Measurements from ENCODE around the gene SFT2D2. TPM values are rescaled to one million over a fixed set of nuclear protein-coding genes. Genes with fewer than 3 reads are reported as not detected.

The SFT2D2 gene
- total RNA-seq, 1 experiment from 2014 or later, result 32.1 TPM

- H3K36me3 Mint-ChIP-seq (ENCODE audit: insufficient read depth in 1 of 3, low read depth in 3 of 3), result no peaks in the 10 kb centered on the region; a peak in 1 of 7 replicates
- TF ChIP-seq CTCF (conservative IDR thresholded peaks at IDR 0.05), result no peak
- H3K79me2 ChIP-seq (ENCODE audit: insufficient read depth, low read length), result no peaks in the 10 kb centered on the region
Observed at GRCh38 chr1:168271636-168272035, 45.8 kb downstream of the SFT2D2 start.

More at GRCh38 chr1:168271636-168272035, 45.8 kb downstream of the SFT2D2 start:
- Histone ChIP-seq H3K9me3 (ENCODE audit: control insufficient read depth, low read depth, low read length) (no peaks in the 10 kb centered on the region), H3K27me3 (ENCODE audit: insufficient read depth, low read length) (no peaks in the 10 kb centered on the region), H2BK5ac (ENCODE audit: insufficient read length, low read length) (no peak overlapping the region), H3K23me2 (ENCODE audit: insufficient read length, low read depth, low read length, poor library complexity, severe bottlenecking) (no peaks in the 10 kb centered on the region), H2AK5ac (ENCODE audit: insufficient read length, low read length) (no peak overlapping the region), H2AFZ (ENCODE audit: low read length) (no peak overlapping the region), H4K91ac (ENCODE audit: insufficient read length, low read depth, low read length) (no peak overlapping the region), H3K14ac (ENCODE audit: insufficient read depth, low read length) (no peak overlapping the region), H2BK15ac (ENCODE audit: low read depth, low read length) (no peak overlapping the region), H3T11ph (ENCODE audit: low read length) (no peak overlapping the region), H3K79me1 (ENCODE audit: insufficient read depth, low read depth, low read length, poor library complexity, severe bottlenecking) (no peaks in the 10 kb centered on the region), H4K5ac (ENCODE audit: insufficient read length, low read depth, low read length) (no peak overlapping the region), H2BK12ac (ENCODE audit: insufficient read length, low read depth, low read length) (no peak overlapping the region), H3K27ac (ENCODE audit: insufficient read length, low read depth, low read length) (no peak overlapping the region), H3K18ac (ENCODE audit: insufficient read length, low read depth, low read length) (no peak overlapping the region), H4K20me1 (ENCODE audit: control insufficient read depth, insufficient read depth, insufficient read length) (no peaks in the 10 kb centered on the region), H3K23ac (ENCODE audit: insufficient read length, low read depth, low read length) (no peak overlapping the region), H3K4ac (ENCODE audit: low read depth, low read length) (no peak overlapping the region), H2BK120ac (ENCODE audit: low read depth, low read length, poor library complexity, severe bottlenecking) (no peak overlapping the region), H3K4me2 (ENCODE audit: insufficient read depth, insufficient read length, low read length) (no peak overlapping the region), H4K8ac (replicated peaks; ENCODE audit: insufficient read length, low read depth, low read length) (no peak overlapping the region), H2BK20ac (ENCODE audit: low read depth, low read length, poor library complexity, severe bottlenecking) (no peak overlapping the region), H3K4me1 (ENCODE audit: insufficient read depth, low read length) (no peaks in the 10 kb centered on the region), H3K9ac (ENCODE audit: extremely low read depth, insufficient read length, low read length) (no peak overlapping the region), H3K56ac (ENCODE audit: insufficient read length, low read depth, low read length) (no peak overlapping the region)
- Mint-ChIP-seq H3K27me3 (ENCODE audit: low read depth) (no peaks in the 10 kb centered on the region; the same call in 1 of the 2 replicates), H3K4me3 (no peak overlapping the region), H3K9me3 (no peaks in the 10 kb centered on the region), H3K27ac (no peak overlapping the region; a peak in 1 of 7 replicates), H3K4me1 (peaks cover 3% of the 10 kb centered on the region in 2 experiments; a peak in 3 of 4 replicates)
- no CpG with 5 or more reads among the region's 1 CpG for WGBS (ENCODE audit: extremely low coverage, insufficient read length, low lambda C conversion rate)
- no peak for DNase-seq

All from H9 (cell line).